GM23338 (cell line): ENCODE measurements around the gene TCF7. TPM values are rescaled to one million over a fixed set of nuclear protein-coding genes. Genes with fewer than 3 reads are reported as not detected.

Source experiments
- ATAC-seq: fragments of 200-7000 bp; cut with Tn5 transposase; 3 replicates; pipeline ENCODE4 v1.9.1; 2020
- DNase-seq: peaks from one replicate; pipeline ENCODE4 v3.0.0-alpha.2; 2015; ENCODE audit warnings: low spot score
- H2AFZ ChIP-seq: fragments of 200-600 bp; sonication (generic); 2 replicates; pipeline ENCODE4 v1.8.0; 2016; ENCODE audit warnings: antibody characterized with exemption, mild to moderate bottlenecking, moderate library complexity
- H3F3A ChIP-seq: fragments of 200-600 bp; sonication (generic); replicated peaks from 2 replicates; pipeline ENCODE4 v1.8.0; 2017; ENCODE audit warnings: antibody characterized with exemption, mixed run types, low read depth
- H3K27ac ChIP-seq: fragments of 200-600 bp; sonication (generic); 2 replicates; pipeline ENCODE4 v1.6.1; 2016; ENCODE audit warnings: low read depth
- H3K27me3 ChIP-seq: fragments of 200-600 bp; sonication (generic); 2 replicates; pipeline ENCODE4 v1.8.0; 2016; ENCODE audit warnings: mild to moderate bottlenecking, mixed run types, moderate library complexity; ENCODE audit not compliant: insufficient read depth
- H3K36me3 ChIP-seq: fragments of 200-600 bp; sonication (generic); 2 replicates; pipeline ENCODE4 v1.8.0; 2016; ENCODE audit warnings: mild to moderate bottlenecking; ENCODE audit not compliant: insufficient read depth
- H3K4me1 ChIP-seq: fragments of 200-600 bp; sonication (generic); 2 replicates; pipeline ENCODE4 v1.8.0; 2016; ENCODE audit warnings: mild to moderate bottlenecking, moderate library complexity; ENCODE audit not compliant: insufficient read depth
- H3K4me2 ChIP-seq: fragments of 200-600 bp; sonication (generic); 2 replicates; pipeline ENCODE4 v1.7.1; 2017; ENCODE audit warnings: mixed run types
- H3K4me3 ChIP-seq: fragments of 200-600 bp; sonication (generic); 2 replicates; pipeline ENCODE4 v1.6.1; 2016; ENCODE audit warnings: mixed run types
- H3K79me2 ChIP-seq: fragments of 200-600 bp; sonication (generic); replicated peaks from 2 replicates; pipeline ENCODE4 v1.8.0; 2017; ENCODE audit warnings: mild to moderate bottlenecking; ENCODE audit not compliant: insufficient read depth
- H3K9me2 ChIP-seq: fragments of 200-600 bp; sonication (generic); 2 replicates; pipeline ENCODE4 v1.8.0; 2017; ENCODE audit not compliant: insufficient read depth
- H4K20me1 ChIP-seq: fragments of 200-600 bp; sonication (generic); replicated peaks from 2 replicates; pipeline ENCODE4 v1.8.0; 2017; ENCODE audit warnings: mild to moderate bottlenecking; ENCODE audit not compliant: insufficient read depth
- H3K27ac Mint-ChIP-seq: 2 replicates; pipeline ENCODE4 v1.8.0; 2020; ENCODE audit warnings: inconsistent platforms, mild to moderate bottlenecking, moderate library complexity, mixed read lengths
- H3K27me3 Mint-ChIP-seq: 3 replicates; pipeline ENCODE4 v1.8.0; 2022; ENCODE audit warnings: low read depth, mild to moderate bottlenecking, moderate library complexity, mixed read lengths, inconsistent platforms; ENCODE audit not compliant: insufficient read depth, poor library complexity
- H3K36me3 Mint-ChIP-seq: 3 replicates; pipeline ENCODE4 v1.8.0; 2021; ENCODE audit warnings: low read depth, mild to moderate bottlenecking, inconsistent platforms, moderate library complexity, mixed read lengths
- H3K4me1 Mint-ChIP-seq: 3 replicates; pipeline ENCODE4 v1.8.0; 2020; ENCODE audit warnings: mild to moderate bottlenecking, inconsistent platforms, mixed read lengths
- H3K4me3 Mint-ChIP-seq: 3 replicates; pipeline ENCODE4 v1.8.0; 2021; ENCODE audit warnings: moderate library complexity, mild to moderate bottlenecking, inconsistent platforms, mixed read lengths
- H3K9me3 Mint-ChIP-seq: 3 replicates; pipeline ENCODE4 v1.8.0; 2020; ENCODE audit warnings: moderate library complexity, mild to moderate bottlenecking, inconsistent platforms, mixed read lengths
- JUNB ChIP-seq: IDR thresholded peaks from one replicate; pipeline ENCODE4 v1.6.1; 2016; ENCODE audit warnings: antibody characterized with exemption; ENCODE audit not compliant: unreplicated experiment
- NANOG ChIP-seq: IDR thresholded peaks from 2 replicates; pipeline ENCODE4 v1.6.1; 2016; ENCODE audit warnings: antibody characterized with exemption, borderline replicate concordance
- POLR2AphosphoS5 ChIP-seq: IDR thresholded peaks from 2 replicates; pipeline ENCODE4 v1.6.1; 2016; ENCODE audit warnings: antibody characterized with exemption, low read depth
- STAT1 ChIP-seq: IDR thresholded peaks from one replicate; pipeline ENCODE4 v1.6.1; 2016; ENCODE audit warnings: antibody characterized with exemption; ENCODE audit not compliant: unreplicated experiment
- ZNF114 ChIP-seq: fragments of 250-450 bp; sonication (Bioruptor Pico); IDR thresholded peaks from 2 replicates; pipeline ENCODE4 v1.5.0; 2020; ENCODE audit warnings: mild to moderate bottlenecking, moderate library complexity
- ZNF331 ChIP-seq: fragments of 250-450 bp; sonication (Bioruptor Pico); IDR thresholded peaks from 2 replicates; pipeline ENCODE4 v1.5.0; 2020; ENCODE audit warnings: low read depth, mild to moderate bottlenecking, moderate library complexity
- polyA plus RNA-seq: library from polyadenylated mRNA; unstranded; fragments of >200 nt; fragmentation: Nextera tagmentation; extraction: Ambion mirVana; gene quantifications from 2 replicates; pipeline ENCODE4 v1.2.1, GENCODE V29; 2016
- total RNA-seq: library from RNA; depleted of rRNA; stranded (reverse); fragments of >200 nt; shearing (Covaris generic); gene quantifications from 2 replicates; pipeline ENCODE4 v1.2.3, GENCODE V29; 2014
- TF ChIP-seq, protein P1 (sequence below): IDR thresholded peaks from one replicate; pipeline ENCODE4 v1.6.1; 2018; ENCODE audit warnings: antibody characterized with exemption; ENCODE audit not compliant: unreplicated experiment
- TF ChIP-seq, protein P2 (sequence below): IDR thresholded peaks from 2 replicates; pipeline ENCODE4 v1.6.1; 2016; ENCODE audit warnings: antibody characterized with exemption

TCF7 gene
- total and polyA plus RNA-seq, 2 experiments from 2014 or later: 5.6 to 8.1 TPM

DNA sequence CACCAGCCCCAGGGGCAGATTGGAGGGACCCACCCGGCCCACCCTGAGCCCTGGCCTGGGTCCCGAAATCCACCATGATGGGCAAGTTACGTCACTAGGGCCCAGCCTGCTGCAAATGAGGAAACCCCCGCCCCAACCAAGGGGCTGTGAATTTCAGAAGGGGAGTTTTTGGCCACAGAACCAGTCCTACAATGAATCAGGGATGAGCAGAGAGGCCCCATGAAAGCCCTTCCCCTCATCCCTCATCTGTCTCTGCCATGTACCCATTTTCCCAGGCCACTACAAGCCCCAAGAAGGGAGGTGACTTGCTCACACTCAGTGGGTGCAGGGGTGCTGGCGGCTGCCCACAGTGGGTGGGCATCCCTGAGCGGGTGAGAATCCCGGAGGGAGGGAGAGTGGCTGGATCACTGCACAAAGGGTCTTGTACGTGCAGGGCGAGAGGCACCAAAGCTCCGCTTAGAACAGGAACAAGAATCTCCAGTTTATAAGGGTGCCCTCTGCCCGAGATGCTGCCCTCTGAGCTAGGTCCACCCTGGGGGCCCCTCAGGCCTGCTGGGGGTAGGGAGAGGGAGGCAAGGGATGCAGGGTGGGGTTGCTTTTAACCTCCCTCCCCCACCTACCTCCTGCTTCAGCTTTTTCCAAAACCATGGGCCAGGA is 10.4 kb upstream of the TCF7 start (continued):
- TF ChIP-seq, protein P1, sequence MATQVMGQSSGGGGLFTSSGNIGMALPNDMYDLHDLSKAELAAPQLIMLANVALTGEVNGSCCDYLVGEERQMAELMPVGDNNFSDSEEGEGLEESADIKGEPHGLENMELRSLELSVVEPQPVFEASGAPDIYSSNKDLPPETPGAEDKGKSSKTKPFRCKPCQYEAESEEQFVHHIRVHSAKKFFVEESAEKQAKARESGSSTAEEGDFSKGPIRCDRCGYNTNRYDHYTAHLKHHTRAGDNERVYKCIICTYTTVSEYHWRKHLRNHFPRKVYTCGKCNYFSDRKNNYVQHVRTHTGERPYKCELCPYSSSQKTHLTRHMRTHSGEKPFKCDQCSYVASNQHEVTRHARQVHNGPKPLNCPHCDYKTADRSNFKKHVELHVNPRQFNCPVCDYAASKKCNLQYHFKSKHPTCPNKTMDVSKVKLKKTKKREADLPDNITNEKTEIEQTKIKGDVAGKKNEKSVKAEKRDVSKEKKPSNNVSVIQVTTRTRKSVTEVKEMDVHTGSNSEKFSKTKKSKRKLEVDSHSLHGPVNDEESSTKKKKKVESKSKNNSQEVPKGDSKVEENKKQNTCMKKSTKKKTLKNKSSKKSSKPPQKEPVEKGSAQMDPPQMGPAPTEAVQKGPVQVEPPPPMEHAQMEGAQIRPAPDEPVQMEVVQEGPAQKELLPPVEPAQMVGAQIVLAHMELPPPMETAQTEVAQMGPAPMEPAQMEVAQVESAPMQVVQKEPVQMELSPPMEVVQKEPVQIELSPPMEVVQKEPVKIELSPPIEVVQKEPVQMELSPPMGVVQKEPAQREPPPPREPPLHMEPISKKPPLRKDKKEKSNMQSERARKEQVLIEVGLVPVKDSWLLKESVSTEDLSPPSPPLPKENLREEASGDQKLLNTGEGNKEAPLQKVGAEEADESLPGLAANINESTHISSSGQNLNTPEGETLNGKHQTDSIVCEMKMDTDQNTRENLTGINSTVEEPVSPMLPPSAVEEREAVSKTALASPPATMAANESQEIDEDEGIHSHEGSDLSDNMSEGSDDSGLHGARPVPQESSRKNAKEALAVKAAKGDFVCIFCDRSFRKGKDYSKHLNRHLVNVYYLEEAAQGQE: no peak

DNA sequence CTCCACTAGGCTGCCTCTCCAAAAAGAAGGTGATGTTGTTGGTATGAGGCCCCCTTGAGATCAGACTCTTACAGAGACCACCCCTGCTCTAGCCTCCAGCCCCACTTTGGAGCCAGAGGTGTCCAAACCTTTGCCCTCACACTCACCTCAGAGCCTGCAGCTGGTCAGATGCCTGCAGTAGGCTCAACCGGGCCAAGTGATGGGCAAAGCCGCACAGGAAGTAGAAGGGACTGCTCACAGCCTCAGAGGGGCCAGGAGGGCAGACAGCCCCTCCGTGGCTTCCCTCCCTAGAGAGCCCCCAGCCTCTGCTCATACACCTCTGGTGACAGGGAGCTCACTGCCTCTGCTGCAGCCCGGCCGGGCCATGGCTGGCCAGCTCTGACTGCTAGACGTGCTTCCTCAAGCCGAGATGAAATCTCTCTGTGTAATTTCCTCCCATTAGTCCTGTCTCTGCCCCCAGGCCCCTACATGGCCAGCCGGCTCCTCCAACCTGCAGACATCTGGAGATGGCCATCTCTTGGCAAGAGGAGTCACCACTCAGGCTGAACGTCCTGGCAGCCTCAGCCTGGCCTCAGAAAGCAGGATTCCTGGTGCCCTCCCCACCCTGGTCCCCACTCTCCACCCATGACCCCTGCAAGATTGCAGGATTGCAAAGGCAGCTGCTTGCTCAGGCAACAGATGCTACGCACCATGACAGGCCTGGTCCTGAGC is 7.3 kb upstream of the TCF7 start:
- Mint-ChIP-seq H3K36me3 (no peaks in the 10 kb centered on the region), H3K27ac (no peak overlapping the region), H3K9me3 (no peaks in the 10 kb centered on the region), H3K4me1 (peaks cover 14% of the 10 kb centered on the region; the same call in 2 of the 3 replicates), H3K27me3 (peaks cover 27% of the 10 kb centered on the region), H3K4me3 (no peak overlapping the region)
- DNase-seq (no peak), ATAC-seq (no peak)
- Histone ChIP-seq H3K4me1 (peaks cover 5% of the 10 kb centered on the region; the same call in 1 of the 2 replicates), H3K36me3 (no peaks in the 10 kb centered on the region), H3K4me3 (no peak overlapping the region), H3K4me2 (no peak overlapping the region), H2AFZ (no peak overlapping the region), H3K9me2 (no peaks in the 10 kb centered on the region), H3F3A (0 out of 2 replicates have a peak, but pooled peaks cover 1% of the 10 kb centered on the region), H3K27me3 (peaks cover 19% of the 10 kb centered on the region), H3K79me2 (no peaks in the 10 kb centered on the region), H3K27ac (no peak overlapping the region), H4K20me1 (no peaks in the 10 kb centered on the region)
- TF ChIP-seq STAT1: no peak
- TF ChIP-seq JUNB: no peak
- TF ChIP-seq NANOG: no peak
- TF ChIP-seq, protein P1: no peak
- TF ChIP-seq, protein P2, sequence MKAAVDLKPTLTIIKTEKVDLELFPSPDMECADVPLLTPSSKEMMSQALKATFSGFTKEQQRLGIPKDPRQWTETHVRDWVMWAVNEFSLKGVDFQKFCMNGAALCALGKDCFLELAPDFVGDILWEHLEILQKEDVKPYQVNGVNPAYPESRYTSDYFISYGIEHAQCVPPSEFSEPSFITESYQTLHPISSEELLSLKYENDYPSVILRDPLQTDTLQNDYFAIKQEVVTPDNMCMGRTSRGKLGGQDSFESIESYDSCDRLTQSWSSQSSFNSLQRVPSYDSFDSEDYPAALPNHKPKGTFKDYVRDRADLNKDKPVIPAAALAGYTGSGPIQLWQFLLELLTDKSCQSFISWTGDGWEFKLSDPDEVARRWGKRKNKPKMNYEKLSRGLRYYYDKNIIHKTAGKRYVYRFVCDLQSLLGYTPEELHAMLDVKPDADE: no peak
- no peak for TF ChIP-seq POLR2AphosphoS5
- TF ChIP-seq ZNF331 (CRISPR knock-in tag): no peak
- TF ChIP-seq ZNF114 (CRISPR knock-in tag): no peak
